Measurements from ENCODE around the gene TRIP13.

DNA sequence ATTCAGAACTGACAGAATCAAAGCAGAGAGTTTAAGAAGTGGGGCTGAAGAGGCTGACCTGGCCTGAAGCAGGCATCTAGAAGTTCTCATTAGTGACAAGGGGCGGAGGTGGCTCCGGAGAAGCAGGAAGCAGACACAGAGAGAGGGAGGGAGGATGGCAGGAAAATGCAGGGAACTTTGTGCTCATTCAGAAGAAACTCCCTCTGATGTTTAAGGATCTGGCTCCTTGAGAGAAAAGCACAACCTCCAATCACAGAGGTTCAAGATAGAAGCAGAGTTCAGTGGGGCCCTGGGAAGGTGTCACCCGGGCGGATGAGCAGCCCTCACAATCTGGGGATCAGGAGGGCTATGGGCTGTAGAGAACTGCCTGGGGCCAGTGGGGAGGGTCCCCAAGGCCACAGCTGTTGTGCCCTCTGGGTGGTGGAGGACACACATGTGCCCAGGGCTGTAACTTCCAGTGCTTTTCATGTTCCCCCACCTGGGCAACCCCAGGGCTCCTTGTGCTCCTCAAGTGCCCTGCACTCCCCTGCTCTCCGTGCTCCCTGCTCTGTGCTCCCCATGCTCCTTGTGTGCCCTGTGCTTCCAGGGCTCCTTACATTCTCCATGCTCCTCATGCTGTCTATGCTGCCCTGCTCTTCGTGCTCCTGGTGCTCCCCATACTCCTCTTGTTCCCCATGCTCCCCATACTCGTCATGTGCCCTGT lies 51.4 kb downstream of the TRIP13 start:
- TF ChIP-seq, protein P1, sequence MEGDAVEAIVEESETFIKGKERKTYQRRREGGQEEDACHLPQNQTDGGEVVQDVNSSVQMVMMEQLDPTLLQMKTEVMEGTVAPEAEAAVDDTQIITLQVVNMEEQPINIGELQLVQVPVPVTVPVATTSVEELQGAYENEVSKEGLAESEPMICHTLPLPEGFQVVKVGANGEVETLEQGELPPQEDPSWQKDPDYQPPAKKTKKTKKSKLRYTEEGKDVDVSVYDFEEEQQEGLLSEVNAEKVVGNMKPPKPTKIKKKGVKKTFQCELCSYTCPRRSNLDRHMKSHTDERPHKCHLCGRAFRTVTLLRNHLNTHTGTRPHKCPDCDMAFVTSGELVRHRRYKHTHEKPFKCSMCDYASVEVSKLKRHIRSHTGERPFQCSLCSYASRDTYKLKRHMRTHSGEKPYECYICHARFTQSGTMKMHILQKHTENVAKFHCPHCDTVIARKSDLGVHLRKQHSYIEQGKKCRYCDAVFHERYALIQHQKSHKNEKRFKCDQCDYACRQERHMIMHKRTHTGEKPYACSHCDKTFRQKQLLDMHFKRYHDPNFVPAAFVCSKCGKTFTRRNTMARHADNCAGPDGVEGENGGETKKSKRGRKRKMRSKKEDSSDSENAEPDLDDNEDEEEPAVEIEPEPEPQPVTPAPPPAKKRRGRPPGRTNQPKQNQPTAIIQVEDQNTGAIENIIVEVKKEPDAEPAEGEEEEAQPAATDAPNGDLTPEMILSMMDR (conservative IDR thresholded peaks at IDR 0.05): no peak
- no peak for TF ChIP-seq ZFX (IDR thresholded peaks at IDR 0.05)
